Stomach (tissue), 9 donors: ENCODE data around the gene ADARB2. TPM values are rescaled to one million over a fixed set of nuclear protein-coding genes. Genes with fewer than 3 reads are reported as not detected.

ENCODE experiments used
- DNase-seq, 2 donors: peaks; one replicate each; pipeline versions ENCODE4 v3.0.0 to v3.0.0-alpha.2; 2013 to 2019
- H3K27ac ChIP-seq, 5 donors: fragments of 200-600 bp in 4 of 5; sonication (generic) in 4 of 5; one replicate each; pipeline ENCODE4 v1.5.1; 2013 to 2019; ENCODE audit warnings: mild to moderate bottlenecking in 1 of 5, moderate library complexity in 1 of 5
- H3K27me3 ChIP-seq, 3 donors: fragments of 200-600 bp; sonication (generic); one replicate each; pipeline ENCODE4 v1.5.1; 2017 to 2019; ENCODE audit warnings: mixed run types in 1 of 3
- H3K36me3 ChIP-seq, 4 donors: fragments of 200-600 bp; sonication (generic); 1 replicate in 3 of 4; 2 replicates in 1 of 4; pipeline ENCODE4 v1.5.1; 2016 to 2019
- H3K4me1 ChIP-seq, 4 donors: fragments of 200-600 bp; sonication (generic); one replicate each; pipeline ENCODE4 v1.5.1; 2016 to 2019
- H3K4me3 ChIP-seq, 4 donors: fragments of 200-600 bp; sonication (generic) in 3 of 4; one replicate each; pipeline ENCODE4 v1.5.1; 2016 to 2019; ENCODE audit warnings: mild to moderate bottlenecking in 1 of 4
- H3K9me3 ChIP-seq, 4 donors: fragments of 200-600 bp; sonication (generic); one replicate each; pipeline ENCODE4 v1.5.1; 2016 to 2019
- EP300 ChIP-seq: sonication (generic); formaldehyde crosslinking; IDR thresholded peaks from one replicate; pipeline ENCODE4 v1.6.1; 2017; ENCODE audit warnings: antibody characterized with exemption
- POLR2A ChIP-seq, 4 donors: fragments of 450-650 bp; IDR thresholded peaks; one replicate each; pipeline ENCODE4 v1.6.1; 2016; ENCODE audit warnings: antibody characterized with exemption in 4 of 4, control low read depth in 2 of 4, mild to moderate bottlenecking in 1 of 4, moderate library complexity in 1 of 4
- POLR2AphosphoS5 ChIP-seq, 3 donors: sonication (generic); formaldehyde crosslinking; IDR thresholded peaks; one replicate each; pipeline ENCODE4 v1.6.1; 2016; ENCODE audit warnings: antibody characterized with exemption in 3 of 3
- WGBS, 5 donors: extraction: QIAGEN DNeasy Blood & Tissue Kit in 3 of 5; methylation state at CpG; one replicate each; pipeline versions ENCODE4 v1.1.5 to v1.1.7; 2013 to 2018; 5-methylcytosine and 5-hydroxymethylcytosine counted together
- intact Hi-C: fragments of 100-400 bp; cut with DNase I; formaldehyde crosslinking; loops from one replicate; pipeline ENCODE4 v1.15.1; 2023; ENCODE audit warnings: low total_unique reads
- polyA plus RNA-seq, 3 donors: library from polyadenylated mRNA; stranded (reverse); fragments of 200-250 nt; gene quantifications; one replicate each; pipeline ENCODE4 v1.2.3, GENCODE V29; 2013
- total RNA-seq, 5 donors: library from RNA; depleted of rRNA; stranded (reverse); fragments of >200 nt; gene quantifications; one replicate each; pipeline versions ENCODE4 v1.1.0 to v1.2.3, GENCODE V29; 2014 to 2016
- TF ChIP-seq, protein P1 (sequence below), 7 experiments: fragments of 450-650 bp in 4 of 7; fragments of 200-600 bp in 3 of 7; sonication (generic) in 3 of 7; IDR thresholded peaks; one replicate each; pipeline ENCODE4 v1.5.1; 2016 to 2019; ENCODE audit warnings: antibody characterized with exemption in 7 of 7, control low read depth in 2 of 7, mild to moderate bottlenecking in 1 of 7
- donor health status: healthy with polysubstance abuse.
- donor health status: Bipolar disorder and iron deficiency.
- donor health status: healthy.

ADARB2 gene
- total and polyA plus RNA-seq, 8 donors, result 0.55 to 4.1 (median 1.4) TPM; not detected in 1

DNA sequence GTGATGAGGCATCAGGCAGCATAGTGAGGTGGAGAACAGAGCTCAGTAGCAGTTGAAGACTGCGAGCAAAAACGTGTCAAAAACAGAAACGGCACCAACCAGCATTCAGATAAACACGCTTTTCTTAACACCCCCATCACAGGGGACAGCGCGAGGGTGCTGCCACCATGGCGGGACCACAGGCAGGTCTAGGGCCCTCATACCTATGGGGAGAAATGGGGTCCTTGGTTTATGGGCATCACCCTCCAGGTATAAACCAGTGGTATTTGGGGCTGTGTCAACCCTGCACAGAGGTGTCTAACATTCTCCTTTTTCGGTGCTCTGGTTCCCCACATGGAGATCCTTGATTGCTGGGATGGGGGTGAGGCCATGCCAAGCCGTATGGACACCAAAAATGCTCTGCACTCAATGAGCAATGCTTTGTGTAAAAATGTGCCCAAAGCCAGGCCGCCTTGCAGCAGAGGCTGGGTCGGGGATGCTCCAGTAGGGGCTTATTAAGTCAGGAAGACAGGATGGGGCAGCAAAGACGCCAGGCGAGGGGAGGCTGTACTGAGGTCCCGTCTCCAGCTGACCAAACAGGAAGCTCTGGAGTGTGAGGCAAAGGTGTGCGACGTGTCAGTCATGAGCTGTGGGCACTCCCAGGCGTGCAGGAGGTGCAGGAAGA lies 489.6 kb downstream of the ADARB2 start:
- Histone ChIP-seq H3K9me3 (peaks cover 0 to 4% (median 0%) of the 10 kb centered on the region in 4 donors), H3K27ac (no peak overlapping the region), H3K4me3 (no peak overlapping the region), H3K27me3 (peaks cover 0 to 33% (median 6%) of the 10 kb centered on the region in 3 donors), H3K4me1 (no peaks in the 10 kb centered on the region), H3K36me3 (no peaks in the 10 kb centered on the region)
- 66 to 84% (median 71%) methylated on average over 16 to 17 of the region's 17 CpGs for WGBS, 5 donors
- intact Hi-C loops, result no loop called here
- DNase-seq, result peak in 1 of 2 donors; percentile 45
- TF ChIP-seq POLR2A (IDR thresholded peaks at IDR 0.05), result no peak
- TF ChIP-seq EP300, result no peak
- TF ChIP-seq POLR2AphosphoS5 (IDR thresholded peaks at IDR 0.05), result no peak
- TF ChIP-seq, protein P1, sequence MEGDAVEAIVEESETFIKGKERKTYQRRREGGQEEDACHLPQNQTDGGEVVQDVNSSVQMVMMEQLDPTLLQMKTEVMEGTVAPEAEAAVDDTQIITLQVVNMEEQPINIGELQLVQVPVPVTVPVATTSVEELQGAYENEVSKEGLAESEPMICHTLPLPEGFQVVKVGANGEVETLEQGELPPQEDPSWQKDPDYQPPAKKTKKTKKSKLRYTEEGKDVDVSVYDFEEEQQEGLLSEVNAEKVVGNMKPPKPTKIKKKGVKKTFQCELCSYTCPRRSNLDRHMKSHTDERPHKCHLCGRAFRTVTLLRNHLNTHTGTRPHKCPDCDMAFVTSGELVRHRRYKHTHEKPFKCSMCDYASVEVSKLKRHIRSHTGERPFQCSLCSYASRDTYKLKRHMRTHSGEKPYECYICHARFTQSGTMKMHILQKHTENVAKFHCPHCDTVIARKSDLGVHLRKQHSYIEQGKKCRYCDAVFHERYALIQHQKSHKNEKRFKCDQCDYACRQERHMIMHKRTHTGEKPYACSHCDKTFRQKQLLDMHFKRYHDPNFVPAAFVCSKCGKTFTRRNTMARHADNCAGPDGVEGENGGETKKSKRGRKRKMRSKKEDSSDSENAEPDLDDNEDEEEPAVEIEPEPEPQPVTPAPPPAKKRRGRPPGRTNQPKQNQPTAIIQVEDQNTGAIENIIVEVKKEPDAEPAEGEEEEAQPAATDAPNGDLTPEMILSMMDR (IDR thresholded peaks at IDR 0.05), result no peak

DNA sequence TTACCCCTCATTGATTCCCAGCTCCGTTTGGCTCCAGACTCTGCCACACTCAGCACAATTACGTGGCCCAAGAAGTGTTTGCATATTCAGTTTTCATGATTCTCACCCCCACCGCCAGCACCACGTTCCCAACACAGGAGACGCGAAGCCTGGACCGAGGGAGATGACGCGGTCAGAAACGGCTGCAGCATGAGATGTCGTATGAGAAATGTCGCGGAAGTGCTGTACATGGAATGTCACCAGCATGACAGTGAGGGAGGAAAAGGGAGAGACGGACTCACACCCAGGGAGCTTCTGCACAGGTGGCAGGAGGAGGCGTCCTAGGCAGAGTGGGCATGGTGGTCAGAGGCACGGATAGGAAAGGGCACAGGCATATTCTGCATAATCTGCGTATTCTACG lies 492.8 kb downstream of the ADARB2 start:
- no peak for DNase-seq
- Histone ChIP-seq H3K9me3 (peaks cover 0 to 4% (median 0%) of the 10 kb centered on the region in 4 donors), H3K36me3 (no peaks in the 10 kb centered on the region), H3K27me3 (peaks cover 0 to 60% (median 20%) of the 10 kb centered on the region in 3 donors), H3K27ac (no peak overlapping the region), H3K4me1 (peaks cover 0 to 6% (median 0%) of the 10 kb centered on the region in 4 donors), H3K4me3 (no peak overlapping the region)
- WGBS, 5 donors, result 92 to 96% (median 93%) methylated on average over 18 of the region's 18 CpGs
- intact Hi-C loops, result no loop called here
- TF ChIP-seq, protein P1 (IDR thresholded peaks at IDR 0.05), result no peak
- TF ChIP-seq EP300 (no peak), POLR2AphosphoS5 (IDR thresholded peaks at IDR 0.05) (no peak)

DNA sequence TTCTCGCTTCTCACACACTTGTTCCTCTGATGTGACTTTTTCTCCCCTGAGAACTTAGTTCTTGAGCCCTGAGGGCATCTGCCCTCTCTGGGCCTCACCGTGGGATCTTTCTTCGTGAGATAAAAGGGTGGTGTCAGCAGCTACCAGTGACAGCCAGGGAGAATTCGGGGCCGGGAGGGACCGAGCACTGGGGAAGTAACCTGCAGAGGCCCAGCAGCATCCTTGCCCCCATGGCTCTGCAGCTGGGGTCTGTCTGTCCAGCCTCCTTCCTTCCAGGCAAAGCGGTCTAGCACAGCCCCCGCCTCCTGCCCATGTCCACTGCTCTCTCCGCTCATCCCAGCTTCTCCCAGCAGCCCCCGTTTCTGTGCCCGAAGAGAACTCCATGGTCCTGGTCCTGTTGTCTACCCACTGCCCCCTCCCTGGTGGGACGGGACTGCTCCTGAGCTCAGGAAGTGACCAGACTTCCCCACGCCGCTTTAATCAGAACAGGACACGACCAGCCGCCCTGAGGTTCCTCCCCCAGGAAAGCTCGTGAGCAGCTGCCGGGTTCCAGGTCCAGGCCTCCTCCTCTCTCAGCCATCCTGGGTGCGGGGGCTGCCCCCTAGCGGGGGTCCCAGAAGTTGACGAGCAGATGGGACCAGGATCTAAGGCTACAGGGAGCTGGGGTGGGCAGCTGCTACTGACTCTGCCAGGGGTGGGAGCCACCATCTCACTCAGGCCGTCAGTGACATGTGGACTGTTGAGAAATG lies 493.7 kb downstream of the ADARB2 start:
- H3K27me3 ChIP-seq, result peaks cover 0 to 55% (median 19%) of the 10 kb centered on the region in 3 donors
- no peak overlapping the region for H3K27ac ChIP-seq
- H3K4me1 ChIP-seq, result peaks cover 0 to 6% (median 0%) of the 10 kb centered on the region in 4 donors
- H3K9me3 ChIP-seq, result peaks cover 0 to 4% (median 0%) of the 10 kb centered on the region in 4 donors
- TF ChIP-seq, protein P1 (IDR thresholded peaks at IDR 0.05), result no peak
- no peak for TF ChIP-seq POLR2AphosphoS5 (IDR thresholded peaks at IDR 0.05)
- no peak for TF ChIP-seq EP300
- TF ChIP-seq POLR2A (IDR thresholded peaks at IDR 0.05), result no peak
- WGBS, 5 donors, result 76 to 91% (median 80%) methylated on average over 20 to 22 of the region's 22 CpGs
- H3K4me3 ChIP-seq, result no peak overlapping the region
- intact Hi-C loops, result no loop called here
- DNase-seq, result no peak
- H3K36me3 ChIP-seq, result no peaks in the 10 kb centered on the region

DNA sequence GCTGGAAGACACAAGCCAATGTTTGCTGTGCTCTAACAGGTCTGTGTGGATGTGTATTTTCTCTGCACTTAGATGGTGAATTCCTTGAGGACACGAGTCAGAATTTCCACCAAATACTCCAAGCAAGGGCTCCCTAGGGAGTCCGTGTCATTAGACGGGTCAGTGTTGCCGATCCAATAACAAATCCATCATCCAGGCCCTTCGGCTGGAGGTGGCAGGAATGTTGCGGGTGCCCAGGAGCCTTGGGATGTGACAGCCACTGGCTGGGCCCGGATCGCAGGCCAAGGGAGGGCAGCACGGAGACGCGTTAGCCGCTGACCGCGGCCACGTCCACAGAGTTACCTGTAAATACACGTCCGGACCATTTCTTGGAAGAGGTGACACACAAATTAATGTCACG lies 494.4 kb downstream of the ADARB2 start:
- H3K27me3 ChIP-seq, result peaks cover 0 to 48% (median 14%) of the 10 kb centered on the region in 3 donors
- H3K9me3 ChIP-seq, result peaks cover 0 to 4% (median 0%) of the 10 kb centered on the region in 4 donors
- intact Hi-C loops, result no loop called here
- H3K4me1 ChIP-seq, result peaks cover 0 to 6% (median 0%) of the 10 kb centered on the region in 4 donors
- TF ChIP-seq POLR2AphosphoS5 (IDR thresholded peaks at IDR 0.05) (no peak), EP300 (no peak), POLR2A (IDR thresholded peaks at IDR 0.05) (no peak)
- TF ChIP-seq, protein P1 (IDR thresholded peaks at IDR 0.05), result no peak
- DNase-seq, result no peak
- H3K27ac ChIP-seq, result no peak overlapping the region
- no peak overlapping the region for H3K4me3 ChIP-seq
- no peaks in the 10 kb centered on the region for H3K36me3 ChIP-seq
- WGBS, 5 donors, result 84 to 89% (median 86%) methylated on average over 17 to 18 of the region's 18 CpGs
